ENCODE results near the gene TRPV5. TPM values are rescaled to one million over a fixed set of nuclear protein-coding genes. Genes with fewer than 3 reads are reported as not detected.

Gene TRPV5
- total and polyA plus RNA-seq, 2 of the 8 experiments (the other 6 are each of a cell fraction or from before 2014, with no cell fraction given) = 0.03 TPM; not detected in 1

DNA sequence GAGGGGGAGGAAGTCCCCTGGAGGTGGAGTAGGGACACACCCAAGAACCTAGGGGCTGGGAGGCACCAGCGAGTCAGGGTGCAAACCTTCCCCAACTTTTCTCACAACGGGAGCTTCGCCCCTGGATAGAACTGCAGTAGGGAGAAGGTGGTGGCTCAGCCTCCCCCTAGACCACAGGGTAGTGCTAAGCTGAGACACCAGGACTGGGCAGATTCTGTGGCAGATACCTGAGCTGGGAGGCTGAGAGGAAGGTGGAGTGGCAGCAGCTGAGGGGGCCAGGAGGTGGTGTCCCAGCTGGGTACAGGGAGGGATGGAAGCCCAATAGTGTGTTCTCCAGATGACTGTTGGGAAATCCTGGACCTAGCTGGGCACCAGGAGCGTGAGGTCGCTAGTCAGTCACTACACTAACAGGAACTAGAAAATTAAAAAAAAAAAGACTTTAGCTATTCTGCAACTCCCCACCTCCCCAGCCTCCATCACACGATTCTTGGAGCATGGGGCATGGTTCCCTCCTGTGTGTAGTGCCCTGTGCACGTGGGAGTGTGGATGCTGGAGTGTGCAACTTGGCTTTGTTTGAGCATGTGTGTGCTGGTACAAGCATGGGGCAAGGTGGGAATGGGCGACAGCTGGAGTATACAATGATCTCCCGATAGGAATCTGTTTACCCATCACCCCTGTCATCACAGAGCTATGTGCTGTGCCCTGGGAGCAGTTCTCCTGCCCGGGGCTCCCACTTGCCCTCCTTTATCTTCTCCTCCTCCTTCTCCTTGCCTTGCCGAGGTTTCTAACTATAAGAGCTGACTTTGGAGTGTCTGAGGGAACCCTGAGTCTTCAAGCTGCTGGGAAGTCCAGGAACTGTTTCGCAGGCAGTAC is 39.2 kb downstream of the TRPV5 start (continued):
- no peak for TF ChIP-seq SUZ12 (IDR thresholded peaks at IDR 0.05; ENCODE audit: low read length)

All from H1 (cell line).